ENCODE measurements around the gene SCN5A.

Gene SCN5A

DNA sequence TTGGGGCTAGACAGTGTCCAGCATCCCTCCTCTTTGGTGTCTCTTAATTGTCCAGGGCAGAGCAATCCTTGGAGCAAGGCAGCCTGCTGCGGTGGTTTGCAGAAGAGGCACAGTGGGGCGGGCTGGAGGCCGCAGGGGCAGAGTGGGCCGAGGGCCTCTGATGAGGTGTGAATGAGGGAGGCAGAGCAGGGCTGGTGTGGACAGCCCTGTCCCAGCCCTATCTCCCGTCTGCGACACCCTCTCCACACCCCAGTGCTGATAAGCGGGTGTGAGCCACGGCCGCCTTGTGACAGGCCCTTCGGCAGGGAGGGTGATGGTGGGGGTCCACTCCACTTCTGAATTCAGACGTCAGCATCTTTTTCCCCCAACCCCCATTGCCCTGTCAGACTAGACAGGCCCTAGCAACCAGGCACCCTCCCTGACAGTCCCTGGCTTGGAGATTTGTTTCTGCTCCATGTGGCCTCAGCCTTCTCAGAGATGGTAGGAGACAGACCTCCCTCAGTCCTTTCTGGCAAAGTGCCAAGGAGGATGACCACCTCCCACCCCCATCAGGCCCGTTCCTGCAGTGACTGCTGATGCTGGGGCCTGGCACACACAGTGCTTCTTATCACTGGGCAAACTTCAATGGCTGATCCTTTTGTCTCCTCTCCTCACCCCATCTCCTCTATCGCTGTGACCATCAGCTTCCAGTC is 116.1 kb downstream of the SCN5A start:
- no peak for DNase-seq

GRCh38 chr3:38532529-38532928 is 117.0 kb downstream of the SCN5A start:
- no peak for DNase-seq

DNA sequence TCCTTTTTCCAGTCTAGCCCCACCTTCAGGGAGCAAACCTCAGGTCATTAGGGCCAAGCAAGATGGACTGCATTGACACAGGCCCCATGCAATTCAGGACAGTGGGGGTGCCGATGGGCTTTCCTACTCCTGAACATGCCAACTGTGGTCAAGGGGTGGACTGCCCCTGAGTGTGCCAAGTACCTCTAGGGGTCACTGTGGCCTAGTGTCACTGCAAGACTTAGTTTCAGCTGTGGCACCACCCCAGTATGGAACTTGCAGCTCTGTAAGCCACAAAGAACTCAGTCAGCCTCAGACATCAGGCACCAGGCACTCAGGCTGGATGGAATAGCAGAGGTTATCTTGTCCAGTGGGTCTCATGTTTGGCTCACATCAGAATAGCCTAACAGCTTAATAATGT is 121.0 kb downstream of the SCN5A start:
- DNase-seq, result no peak

DNA sequence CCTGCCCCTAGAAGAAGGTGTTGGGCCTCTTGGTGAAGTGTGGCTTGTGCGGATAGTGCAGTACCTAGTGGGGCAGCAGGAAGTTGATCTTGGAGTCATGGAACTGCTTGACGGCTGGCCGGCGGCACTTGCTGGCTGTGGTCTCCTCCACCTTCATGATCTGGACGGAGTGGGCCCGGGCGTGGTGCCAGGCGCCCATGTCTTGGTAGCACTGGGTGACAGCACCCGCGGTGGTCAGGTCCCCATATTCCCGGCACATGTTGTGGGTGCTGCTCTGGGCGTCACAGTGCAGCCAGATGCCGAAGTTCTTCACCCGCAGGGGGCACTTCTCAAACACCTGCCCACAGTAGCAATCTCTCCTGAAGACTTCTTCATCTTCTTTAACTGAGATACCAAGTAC is 122.7 kb downstream of the SCN5A start:
- no peak for DNase-seq

DNA sequence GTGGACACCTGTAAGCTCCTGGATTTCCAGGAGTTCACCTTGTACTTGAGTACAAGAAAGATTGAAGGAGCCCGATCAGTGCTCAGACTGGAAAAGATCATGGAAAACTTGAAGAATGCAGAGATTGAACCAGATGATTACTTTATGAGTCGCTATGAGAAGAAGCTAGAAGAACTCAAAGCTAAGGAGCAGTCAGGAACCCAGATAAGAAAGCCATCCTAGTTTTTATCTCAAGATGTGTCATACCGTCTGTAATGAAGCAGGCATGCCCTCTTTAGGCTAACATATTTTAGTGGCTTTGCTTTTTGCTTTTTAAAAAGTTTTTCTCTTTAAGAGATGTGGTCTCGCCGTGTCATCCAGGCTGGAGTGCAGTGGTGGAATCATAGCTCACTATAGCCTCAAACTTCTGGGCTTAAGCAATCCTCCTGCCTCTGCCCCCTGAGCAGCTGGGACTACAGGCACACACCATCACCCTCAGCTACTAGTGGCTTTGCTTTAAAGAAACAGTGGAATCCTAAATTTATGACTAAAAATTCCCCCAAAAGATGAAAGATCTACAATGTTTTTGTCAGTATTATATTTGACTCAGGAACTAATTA is 125.2 kb downstream of the SCN5A start:
- DNase-seq, result no peak

DNA sequence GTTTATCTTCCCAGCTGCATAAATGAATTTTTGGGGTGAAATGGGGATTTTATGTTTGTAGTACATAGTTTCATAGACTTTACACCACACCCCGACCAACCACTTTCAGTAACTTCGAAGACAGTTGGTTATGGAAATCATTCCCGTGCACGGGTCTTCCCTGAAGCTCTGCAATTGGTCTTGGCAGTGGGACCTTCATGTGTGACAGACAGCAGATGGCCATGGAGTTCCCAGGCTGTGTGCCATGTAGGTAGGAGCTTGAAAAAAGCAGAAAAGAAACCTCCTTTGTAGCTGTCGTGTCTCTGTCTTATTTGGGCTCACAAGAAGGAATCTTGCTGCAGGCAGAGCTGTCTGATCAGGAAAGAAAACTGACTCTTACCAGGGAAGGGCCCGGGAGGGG is 127.5 kb downstream of the SCN5A start:
- DNase-seq, result no peak

- peak; percentile 59 for DNase-seq
Measured at GRCh38 chr3:38521391-38521987, 128.0 kb downstream of the SCN5A start.

DNA sequence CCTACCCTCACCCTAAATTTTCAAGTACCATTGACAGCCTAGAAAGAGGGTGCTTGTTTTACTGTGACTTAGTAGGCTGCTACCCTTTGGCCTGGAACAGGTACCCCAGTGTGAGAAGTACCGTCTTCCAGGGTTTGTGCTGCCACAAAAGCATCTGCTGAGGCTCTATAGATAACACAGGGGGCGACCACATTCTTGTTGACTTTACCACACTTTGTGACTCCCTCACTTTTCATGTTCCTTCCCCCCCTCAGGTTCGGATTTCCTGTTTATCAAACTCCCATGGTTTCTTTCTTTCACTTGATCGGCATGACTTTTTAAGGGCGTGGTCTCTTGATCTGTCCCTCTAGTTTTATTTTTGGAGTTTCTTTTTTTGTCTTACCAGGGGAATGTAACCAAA is 129.8 kb downstream of the SCN5A start:
- no peak for DNase-seq

GRCh38 chr3:38519000-38519399 is 130.5 kb downstream of the SCN5A start:
- no peak for DNase-seq

DNA sequence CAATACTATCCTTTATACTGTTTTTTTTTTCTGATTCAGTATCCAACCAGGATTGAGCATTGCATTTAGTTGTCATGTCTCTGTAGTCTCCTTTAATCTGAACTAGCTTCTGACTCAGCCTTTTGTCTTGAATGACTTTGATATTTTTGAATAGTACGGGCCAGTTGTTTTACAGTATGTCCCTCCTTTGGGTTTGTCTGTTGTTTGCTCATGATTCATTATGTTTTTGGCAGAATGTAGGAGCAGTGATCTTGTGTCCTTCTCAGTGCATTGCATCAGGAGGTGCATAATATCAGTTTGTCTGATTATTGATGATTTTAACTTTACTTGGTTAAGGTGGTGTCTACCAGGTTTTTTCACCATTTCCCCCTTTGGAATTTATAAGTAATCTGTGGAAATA is 132.8 kb downstream of the SCN5A start:
- no peak for DNase-seq

DNA sequence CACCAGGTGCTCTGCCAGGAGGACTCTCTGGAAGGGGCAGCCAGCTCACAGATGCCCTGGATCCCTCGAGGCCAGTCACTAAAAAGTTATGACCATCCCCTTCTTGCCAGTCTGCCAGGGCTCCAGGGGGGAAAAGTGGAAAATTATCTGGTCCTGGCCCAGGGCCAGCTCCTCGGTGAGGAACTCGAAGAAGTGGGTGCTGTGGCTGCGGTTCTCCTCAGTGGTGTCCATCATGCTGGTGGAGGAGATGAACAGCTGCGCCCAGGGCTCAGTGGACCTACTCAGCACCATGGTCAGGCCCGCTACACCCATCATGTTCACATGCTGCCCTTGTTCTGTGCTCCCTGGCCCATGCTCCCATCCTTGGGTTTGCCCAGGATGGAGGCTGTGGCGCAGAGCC is 134.1 kb downstream of the SCN5A start:
- DNase-seq, result no peak

- no peak for DNase-seq
Measured at GRCh38 chr3:38511546-38511945, 137.9 kb downstream of the SCN5A start.

- DNase-seq, result no peak
Measured at GRCh38 chr3:38510631-38511030, 138.9 kb downstream of the SCN5A start.

GRCh38 chr3:38509732-38510131 is 139.8 kb downstream of the SCN5A start:
- DNase-seq, result no peak

DNA sequence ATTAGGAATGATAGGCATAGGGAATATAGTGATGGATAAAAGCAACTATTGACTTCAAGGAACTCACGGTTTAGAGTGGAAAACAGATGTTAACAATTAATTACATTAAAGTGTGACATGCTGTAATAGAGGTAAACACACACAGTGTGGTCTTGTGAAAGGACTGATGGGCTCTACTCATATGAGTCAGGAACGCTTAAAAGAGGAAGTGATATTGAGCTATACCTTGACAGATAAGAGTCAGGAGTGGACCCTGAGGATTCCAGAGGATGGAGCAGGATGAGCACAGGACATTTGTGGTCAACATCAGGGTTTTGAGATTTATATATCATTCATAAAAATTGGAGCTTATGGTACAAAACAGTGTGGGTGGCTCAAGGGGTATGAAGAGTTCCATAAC is 142.4 kb downstream of the SCN5A start:
- DNase-seq, result no peak

DNA sequence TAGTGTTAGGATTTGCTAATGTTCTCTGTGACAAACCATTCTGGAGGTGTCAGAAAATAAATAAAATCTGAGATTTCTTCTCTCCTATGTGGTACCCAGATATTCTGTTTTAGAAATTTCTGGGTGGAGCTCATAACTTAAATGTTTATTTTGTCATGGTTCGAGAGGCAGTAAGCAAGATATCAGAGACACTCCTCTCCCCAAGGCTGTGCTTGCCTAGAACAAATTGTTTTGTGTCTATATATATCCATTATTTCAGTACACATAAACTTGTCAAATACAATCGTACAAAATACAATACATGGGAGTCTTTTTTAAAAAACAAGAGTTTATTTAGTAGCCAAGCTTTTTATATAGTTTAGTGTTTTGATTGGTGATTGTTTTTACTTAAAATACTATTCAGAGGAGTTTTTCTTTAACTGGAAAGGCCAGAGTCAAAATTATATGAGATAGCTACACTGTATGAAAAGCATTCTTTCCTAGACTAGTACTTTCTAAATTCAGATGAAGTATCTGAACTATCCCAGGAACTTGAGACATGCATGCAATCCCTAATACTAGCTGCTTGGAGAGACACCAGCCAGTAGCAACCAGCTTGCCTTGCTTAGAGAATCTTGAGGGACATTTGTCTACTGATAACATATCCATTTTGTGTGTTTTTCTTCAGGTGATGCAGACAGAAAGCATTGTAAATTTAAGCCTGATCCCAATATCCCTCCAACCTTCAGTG is 148.6 kb downstream of the SCN5A start:
- no peak for DNase-seq

Data from activated CD8-positive, alpha-beta memory T cell treated with anti-CD3 and anti-CD28 coated beads, Interleukin-2, amount 50 U/mL, for 4 hours (primary cell).